OCI-LY1 (cell line): ENCODE measurements around the gene SLC6A7.

Experiments
- EZH2 ChIP-seq: fragments of 200-600 bp; sonication (generic), shearing (Covaris generic); IDR thresholded peaks from 2 replicates; pipeline ENCODE4 v1.8.0; 2017; ENCODE audit warnings: borderline replicate concordance, mixed run types, mild to moderate bottlenecking, antibody characterized with exemption, low read length, moderate library complexity, mixed read lengths
- TF ChIP-seq, protein P1 (sequence below): fragments of 200-600 bp; sonication (generic), shearing (Covaris generic); IDR thresholded peaks from 2 replicates; pipeline ENCODE4 v1.5.1; 2017; ENCODE audit warnings: mild to moderate bottlenecking, antibody characterized with exemption, low read length, moderate library complexity, mixed read lengths

DNA sequence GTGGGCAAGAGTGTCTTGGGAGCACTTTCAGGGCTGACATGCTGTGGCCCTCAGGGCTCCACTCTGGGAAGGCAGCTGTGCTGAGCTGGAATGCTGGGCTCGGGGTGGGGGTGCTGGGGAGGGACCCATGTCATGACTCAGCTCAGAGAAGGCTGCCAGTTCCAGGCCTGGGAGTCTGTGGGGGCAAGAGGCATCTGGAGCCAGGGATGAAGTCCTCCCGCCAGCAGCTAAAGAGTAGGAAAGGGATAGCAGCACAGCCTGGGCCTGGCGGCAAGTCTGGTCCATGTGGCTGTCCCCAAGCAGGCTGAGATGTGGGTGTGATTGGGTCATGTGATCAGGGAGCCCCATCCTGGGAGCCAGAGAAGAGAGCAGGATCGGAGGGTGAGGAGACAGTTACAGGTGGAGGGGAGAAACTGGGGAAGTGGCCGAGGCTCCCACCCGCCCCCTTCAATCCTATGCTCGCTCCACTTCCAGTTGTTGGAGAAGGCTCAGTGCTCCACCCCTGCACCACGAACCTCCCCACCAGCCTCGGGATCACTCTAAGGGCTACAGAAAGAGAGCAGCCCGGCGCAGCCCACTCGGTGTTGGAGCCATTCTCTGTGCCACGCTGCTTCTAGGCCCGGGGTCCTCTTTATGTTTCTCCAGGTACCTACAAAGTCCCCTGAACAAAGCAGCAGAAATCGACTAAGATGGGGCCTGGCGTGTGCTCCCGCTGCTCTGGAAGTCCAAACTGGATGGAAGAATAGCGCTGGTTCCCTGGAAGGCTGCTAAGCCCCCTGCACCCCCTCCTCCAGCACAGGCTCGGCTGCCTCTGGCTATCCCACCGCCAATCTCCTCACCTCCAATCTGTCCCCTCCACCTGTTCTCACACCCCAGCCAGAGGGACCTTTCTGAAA lies 46.3 kb upstream of the SLC6A7 start:
- no peak for TF ChIP-seq EZH2
- TF ChIP-seq, protein P1, sequence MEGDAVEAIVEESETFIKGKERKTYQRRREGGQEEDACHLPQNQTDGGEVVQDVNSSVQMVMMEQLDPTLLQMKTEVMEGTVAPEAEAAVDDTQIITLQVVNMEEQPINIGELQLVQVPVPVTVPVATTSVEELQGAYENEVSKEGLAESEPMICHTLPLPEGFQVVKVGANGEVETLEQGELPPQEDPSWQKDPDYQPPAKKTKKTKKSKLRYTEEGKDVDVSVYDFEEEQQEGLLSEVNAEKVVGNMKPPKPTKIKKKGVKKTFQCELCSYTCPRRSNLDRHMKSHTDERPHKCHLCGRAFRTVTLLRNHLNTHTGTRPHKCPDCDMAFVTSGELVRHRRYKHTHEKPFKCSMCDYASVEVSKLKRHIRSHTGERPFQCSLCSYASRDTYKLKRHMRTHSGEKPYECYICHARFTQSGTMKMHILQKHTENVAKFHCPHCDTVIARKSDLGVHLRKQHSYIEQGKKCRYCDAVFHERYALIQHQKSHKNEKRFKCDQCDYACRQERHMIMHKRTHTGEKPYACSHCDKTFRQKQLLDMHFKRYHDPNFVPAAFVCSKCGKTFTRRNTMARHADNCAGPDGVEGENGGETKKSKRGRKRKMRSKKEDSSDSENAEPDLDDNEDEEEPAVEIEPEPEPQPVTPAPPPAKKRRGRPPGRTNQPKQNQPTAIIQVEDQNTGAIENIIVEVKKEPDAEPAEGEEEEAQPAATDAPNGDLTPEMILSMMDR, result no peak
